HG03064 (cell line): Measurements from ENCODE around the gene SRP68.
"Not testable (repeated sequence)": the region's sequence is repeated elsewhere in the genome, so short reads cannot be mapped to it uniquely, and the experiment has no call there.

Experiments used
- ATAC-seq: cut with Tn5 transposase; IDR thresholded peaks from one replicate; pipeline ENCODE4 v1.9.1; 2021; ENCODE audit warnings: low read depth; ENCODE audit not compliant: unreplicated experiment

The SRP68 gene

GRCh38 chr17:76048711-76049110, 23.6 kb downstream of the SRP68 start:
- ATAC-seq: no peak

- ATAC-seq: no peak
Measured at GRCh38 chr17:76048025-76048605, 24.2 kb downstream of the SRP68 start.

- no peak for ATAC-seq
Measured at GRCh38 chr17:76046064-76046463, 26.3 kb downstream of the SRP68 start.

GRCh38 chr17:76044475-76045007, 27.8 kb downstream of the SRP68 start:
- ATAC-seq: not testable (repeated sequence)

- not testable (repeated sequence) for ATAC-seq
Measured at GRCh38 chr17:76042868-76043267, 29.4 kb downstream of the SRP68 start.

GRCh38 chr17:76040376-76040775, 31.9 kb downstream of the SRP68 start:
- no peak for ATAC-seq

- ATAC-seq: no peak
Measured at GRCh38 chr17:76039121-76039520, 33.2 kb downstream of the SRP68 start.

GRCh38 chr17:76038050-76038449, 34.3 kb downstream of the SRP68 start:
- no peak for ATAC-seq

GRCh38 chr17:76036497-76037261, 35.6 kb downstream of the SRP68 start:
- ATAC-seq: no peak

GRCh38 chr17:76034428-76035350, 37.6 kb downstream of the SRP68 start:
- ATAC-seq: no peak

- no peak for ATAC-seq
Measured at GRCh38 chr17:76033139-76033538, 39.2 kb downstream of the SRP68 start.

- ATAC-seq: no peak
Measured at GRCh38 chr17:76032780-76033108, 39.6 kb downstream of the SRP68 start.

- ATAC-seq: no peak
Measured at GRCh38 chr17:76032073-76032779, 40.1 kb downstream of the SRP68 start.

- no peak for ATAC-seq
Measured at GRCh38 chr17:76027159-76027839, 45.0 kb downstream of the SRP68 start, which contains the start of gene EVPL. Gene EVPL (minus strand): TSS chr17:76027306. CDS start chr17:76027198, 108 bp downstream.

- no peak for ATAC-seq
Measured at GRCh38 chr17:76026714-76027158, 45.6 kb downstream of the SRP68 start.

- ATAC-seq: no peak
Measured at GRCh38 chr17:76025294-76025693, 47.0 kb downstream of the SRP68 start.

- no peak for ATAC-seq
Measured at GRCh38 chr17:76024353-76024752, 48.0 kb downstream of the SRP68 start.

- no peak for ATAC-seq
Measured at GRCh38 chr17:76023900-76024237, 48.4 kb downstream of the SRP68 start.

GRCh38 chr17:76022973-76023899, 49.1 kb downstream of the SRP68 start:
- ATAC-seq: no peak
